DOHH2 (cell line): ENCODE data around the gene STON1.
"Not testable (repeated sequence)": the region's sequence is repeated elsewhere in the genome, so short reads cannot be mapped to it uniquely, and the experiment has no call there.

Source experiments
- H3F3A ChIP-seq: fragments of 200-600 bp; sonication (generic), shearing (Covaris generic); 2 replicates; pipeline ENCODE4 v1.6.0; 2016; ENCODE audit warnings: antibody characterized with exemption, mild to moderate bottlenecking; ENCODE audit not compliant: control insufficient read depth, insufficient read depth
- H3K27ac ChIP-seq: fragments of 200-600 bp; sonication (generic); 2 replicates; pipeline ENCODE4 v1.5.1; 2014; ENCODE audit warnings: low read depth, mild to moderate bottlenecking, low read length, moderate library complexity
- H3K27me3 ChIP-seq: fragments of 200-600 bp; sonication (generic); 2 replicates; pipeline ENCODE4 v1.6.1; 2014; ENCODE audit warnings: mild to moderate bottlenecking, low read length, mixed read lengths; ENCODE audit not compliant: control insufficient read depth
- H3K36me3 ChIP-seq: fragments of 200-600 bp; sonication (generic); 2 replicates; pipeline ENCODE4 v1.6.1; 2014; ENCODE audit warnings: mild to moderate bottlenecking, low read length, moderate library complexity, mixed read lengths; ENCODE audit not compliant: control insufficient read depth
- H3K4me1 ChIP-seq: fragments of 200-600 bp; sonication (generic); 2 replicates; pipeline ENCODE4 v1.6.1; 2014; ENCODE audit warnings: mild to moderate bottlenecking, low read length, mixed read lengths; ENCODE audit not compliant: control insufficient read depth
- H3K4me2 ChIP-seq: fragments of 200-600 bp; sonication (generic); 2 replicates; pipeline ENCODE4 v1.6.0; 2014; ENCODE audit warnings: mild to moderate bottlenecking, low read length, moderate library complexity
- H3K4me3 ChIP-seq: fragments of 200-600 bp; sonication (generic); 2 replicates; pipeline ENCODE4 v1.5.1; 2014; ENCODE audit warnings: mild to moderate bottlenecking, low read length, mixed read lengths
- H3K79me2 ChIP-seq: fragments of 200-600 bp; sonication (generic); 2 replicates; pipeline ENCODE4 v1.6.1; 2014; ENCODE audit warnings: mild to moderate bottlenecking, low read length, mixed read lengths; ENCODE audit not compliant: control insufficient read depth
- H3K9me2 ChIP-seq: fragments of 200-600 bp; sonication (generic); replicated peaks from 2 replicates; pipeline ENCODE4 v1.6.1; 2014; ENCODE audit warnings: mild to moderate bottlenecking, low read length, mixed read lengths; ENCODE audit not compliant: control insufficient read depth
- H3K9me3 ChIP-seq: fragments of 200-600 bp; sonication (generic); 2 replicates; pipeline ENCODE4 v1.6.1; 2014; ENCODE audit warnings: antibody characterized with exemption, low read length, mixed read lengths; ENCODE audit not compliant: control insufficient read depth, insufficient read depth
- H4K20me1 ChIP-seq: fragments of 200-600 bp; sonication (generic); 2 replicates; pipeline ENCODE4 v1.6.0; 2014; ENCODE audit warnings: low read depth, mild to moderate bottlenecking, antibody characterized with exemption, low read length, moderate library complexity; ENCODE audit not compliant: control insufficient read depth, insufficient read depth
- CTCF ChIP-seq: fragments of 200-600 bp; sonication (generic); IDR thresholded peaks from one replicate; pipeline ENCODE4 v1.5.1; 2014; ENCODE audit warnings: antibody characterized with exemption, mild to moderate bottlenecking, low read depth, low read length; ENCODE audit not compliant: poor library complexity, severe bottlenecking
- EZH2phosphoT487 ChIP-seq: fragments of 200-600 bp; sonication (generic); IDR thresholded peaks from 2 replicates; pipeline ENCODE4 v1.6.1; 2017; ENCODE audit warnings: borderline replicate concordance, mild to moderate bottlenecking, antibody characterized with exemption, low read length, moderate library complexity, mixed read lengths

Gene STON1

DNA sequence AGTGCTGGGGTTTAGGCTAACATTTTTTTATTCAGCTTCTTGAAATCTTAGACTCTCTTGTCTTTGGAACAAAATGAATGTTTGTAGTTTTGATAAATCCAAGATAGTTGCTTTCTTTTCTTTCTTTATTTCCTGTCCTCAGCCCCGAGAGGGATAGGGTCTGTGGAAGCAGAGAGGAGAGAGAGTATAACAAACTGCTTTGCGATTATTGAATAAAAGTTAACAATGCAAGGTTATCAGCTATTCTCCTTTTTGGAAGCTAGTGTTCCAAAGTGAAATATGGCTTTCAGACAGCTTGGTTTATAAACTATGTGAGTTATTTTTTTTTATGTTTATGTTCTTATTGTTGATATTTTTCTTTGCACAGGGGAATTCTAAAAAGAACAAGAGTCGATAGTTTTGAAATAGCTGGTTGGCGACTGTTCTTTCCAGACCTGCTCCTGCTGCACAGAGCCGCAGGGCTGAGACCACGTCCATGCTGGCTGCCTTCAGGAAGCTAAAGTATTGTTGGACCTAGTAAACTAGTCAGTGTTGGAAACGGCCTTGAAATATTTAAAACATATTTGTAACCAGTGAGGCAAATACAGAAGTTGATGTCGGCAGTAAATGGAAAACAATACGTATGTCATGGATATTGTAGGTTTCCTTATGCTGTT lies 15.5 kb upstream of the STON1 start:
- no peaks in the 10 kb centered on the region for H3K27me3 ChIP-seq
- no peaks in the 10 kb centered on the region for H4K20me1 ChIP-seq
- no peak overlapping the region for H3K4me2 ChIP-seq
- TF ChIP-seq CTCF (no peak), EZH2phosphoT487 (no peak)
- H3F3A ChIP-seq: no peaks in the 10 kb centered on the region
- H3K9me2 ChIP-seq: no peaks in the 10 kb centered on the region
- H3K36me3 ChIP-seq: peaks cover 68% of the 10 kb centered on the region
- no peaks in the 10 kb centered on the region for H3K79me2 ChIP-seq
- H3K4me3 ChIP-seq: no peak overlapping the region
- H3K9me3 ChIP-seq: no peaks in the 10 kb centered on the region
- no peaks in the 10 kb centered on the region for H3K4me1 ChIP-seq
- H3K27ac ChIP-seq: no peak overlapping the region

GRCh38 chr2:48515513-48515985 lies 14.4 kb upstream of the STON1 start:
- Histone ChIP-seq H3K36me3 (peaks cover 60% of the 10 kb centered on the region), H3K9me2 (no peaks in the 10 kb centered on the region), H3K4me1 (no peaks in the 10 kb centered on the region), H3K79me2 (no peaks in the 10 kb centered on the region), H3K4me2 (no peak overlapping the region), H3F3A (no peaks in the 10 kb centered on the region), H3K27ac (no peak overlapping the region), H3K9me3 (no peaks in the 10 kb centered on the region), H4K20me1 (no peaks in the 10 kb centered on the region), H3K4me3 (no peak overlapping the region), H3K27me3 (no peaks in the 10 kb centered on the region)
- TF ChIP-seq CTCF: no peak
- TF ChIP-seq EZH2phosphoT487: no peak

- TF ChIP-seq EZH2phosphoT487 (no peak), CTCF (no peak)
- H3K9me3 ChIP-seq: no peaks in the 10 kb centered on the region
- H3K79me2 ChIP-seq: no peaks in the 10 kb centered on the region
- no peaks in the 10 kb centered on the region for H3K9me2 ChIP-seq
- H3K4me2 ChIP-seq: no peak overlapping the region
- H3F3A ChIP-seq: no peaks in the 10 kb centered on the region
- no peaks in the 10 kb centered on the region for H3K4me1 ChIP-seq
- no peak overlapping the region for H3K27ac ChIP-seq
- H3K4me3 ChIP-seq: no peak overlapping the region
- peaks cover 35% of the 10 kb centered on the region for H3K36me3 ChIP-seq
- no peaks in the 10 kb centered on the region for H4K20me1 ChIP-seq
- no peaks in the 10 kb centered on the region for H3K27me3 ChIP-seq
These were observed 10.4 kb upstream of the STON1 start for GRCh38 chr2:48519593-48519992.

DNA sequence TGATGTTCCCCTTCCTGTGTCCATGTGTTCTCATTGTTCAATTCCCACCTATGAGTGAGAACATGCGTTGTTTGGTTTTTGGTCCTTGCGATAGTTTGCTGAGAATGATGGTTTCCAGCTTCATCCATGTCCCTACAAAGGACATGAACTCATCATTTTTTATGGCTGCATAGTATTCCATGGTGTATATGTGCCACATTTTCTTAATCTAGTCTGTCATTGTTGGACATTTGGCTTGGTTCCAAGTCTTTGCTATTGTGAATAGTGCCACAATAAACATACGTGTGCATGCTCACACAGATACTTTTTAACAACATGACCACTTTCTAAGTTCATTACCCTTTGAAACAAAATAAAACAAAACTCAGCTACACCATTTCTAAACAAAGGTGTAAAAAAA lies 5.2 kb upstream of the STON1 start:
- not testable (repeated sequence) for H3K4me3 ChIP-seq, H3F3A ChIP-seq, H4K20me1 ChIP-seq, H3K79me2 ChIP-seq, H3K36me3 ChIP-seq, H3K27ac ChIP-seq, H3K9me2 ChIP-seq, H3K9me3 ChIP-seq, H3K4me2 ChIP-seq, H3K27me3 ChIP-seq, H3K4me1 ChIP-seq
